ENCODE results near the gene HOTAIR.

DNA sequence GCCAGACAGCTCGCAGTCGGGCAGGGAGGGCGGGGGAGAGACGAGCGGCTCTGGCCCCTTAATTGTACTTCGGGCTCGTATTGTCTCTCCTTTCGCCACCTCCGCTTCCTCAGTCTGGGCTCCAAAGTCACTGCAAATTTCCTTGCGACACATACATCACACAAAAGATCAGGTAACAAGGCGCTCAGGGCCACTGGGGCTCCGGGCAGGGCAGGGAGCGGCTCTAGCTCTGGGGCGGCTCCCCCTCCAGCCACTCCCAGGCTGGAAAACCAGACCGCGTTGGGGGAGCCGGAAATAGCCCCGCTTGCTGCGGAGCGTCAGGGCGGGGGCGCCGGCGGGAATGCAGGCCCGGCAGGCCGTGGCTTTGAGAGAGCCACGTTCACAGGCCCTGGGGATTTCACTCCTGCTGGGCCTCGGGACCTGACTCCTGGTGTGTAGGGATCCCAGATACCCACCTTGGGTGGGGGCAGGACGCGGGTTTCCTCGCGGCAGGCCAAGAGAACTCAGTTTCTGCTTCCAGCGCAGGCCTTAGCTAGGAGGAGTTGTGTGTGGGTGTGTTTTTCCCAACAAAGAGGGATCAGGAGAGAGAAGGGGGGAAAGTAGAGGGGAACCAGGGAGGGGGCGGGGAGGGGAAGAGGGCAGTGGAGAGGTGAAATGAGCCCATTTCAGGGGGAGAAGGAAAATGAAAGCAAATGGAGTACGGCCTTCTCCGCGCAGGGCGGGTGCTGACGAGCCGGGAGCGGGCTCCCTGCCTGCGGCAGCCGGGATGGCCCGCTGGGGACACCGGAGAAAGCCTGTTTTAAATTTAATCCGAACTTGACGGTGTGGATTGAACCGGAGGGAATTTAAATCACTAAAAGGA is 20.9 kb upstream of the HOTAIR start:
- TF ChIP-seq, protein P1, sequence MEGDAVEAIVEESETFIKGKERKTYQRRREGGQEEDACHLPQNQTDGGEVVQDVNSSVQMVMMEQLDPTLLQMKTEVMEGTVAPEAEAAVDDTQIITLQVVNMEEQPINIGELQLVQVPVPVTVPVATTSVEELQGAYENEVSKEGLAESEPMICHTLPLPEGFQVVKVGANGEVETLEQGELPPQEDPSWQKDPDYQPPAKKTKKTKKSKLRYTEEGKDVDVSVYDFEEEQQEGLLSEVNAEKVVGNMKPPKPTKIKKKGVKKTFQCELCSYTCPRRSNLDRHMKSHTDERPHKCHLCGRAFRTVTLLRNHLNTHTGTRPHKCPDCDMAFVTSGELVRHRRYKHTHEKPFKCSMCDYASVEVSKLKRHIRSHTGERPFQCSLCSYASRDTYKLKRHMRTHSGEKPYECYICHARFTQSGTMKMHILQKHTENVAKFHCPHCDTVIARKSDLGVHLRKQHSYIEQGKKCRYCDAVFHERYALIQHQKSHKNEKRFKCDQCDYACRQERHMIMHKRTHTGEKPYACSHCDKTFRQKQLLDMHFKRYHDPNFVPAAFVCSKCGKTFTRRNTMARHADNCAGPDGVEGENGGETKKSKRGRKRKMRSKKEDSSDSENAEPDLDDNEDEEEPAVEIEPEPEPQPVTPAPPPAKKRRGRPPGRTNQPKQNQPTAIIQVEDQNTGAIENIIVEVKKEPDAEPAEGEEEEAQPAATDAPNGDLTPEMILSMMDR (IDR thresholded peaks at IDR 0.05; ENCODE audit: low read length), result no peak
- no peak for TF ChIP-seq EZH2phosphoT487 (IDR thresholded peaks at IDR 0.05; ENCODE audit: low read length)
- TF ChIP-seq EZH2 (optimal IDR thresholded peaks at IDR 0.05; ENCODE audit: low read depth, low read length), result no peak

All from MM.1S (cell line).